Measurements from ENCODE around the gene KIRREL1.
A peak's percentile ranks its signal among the peaks of the same experiment; 100 is the strongest.

Gene KIRREL1

DNA sequence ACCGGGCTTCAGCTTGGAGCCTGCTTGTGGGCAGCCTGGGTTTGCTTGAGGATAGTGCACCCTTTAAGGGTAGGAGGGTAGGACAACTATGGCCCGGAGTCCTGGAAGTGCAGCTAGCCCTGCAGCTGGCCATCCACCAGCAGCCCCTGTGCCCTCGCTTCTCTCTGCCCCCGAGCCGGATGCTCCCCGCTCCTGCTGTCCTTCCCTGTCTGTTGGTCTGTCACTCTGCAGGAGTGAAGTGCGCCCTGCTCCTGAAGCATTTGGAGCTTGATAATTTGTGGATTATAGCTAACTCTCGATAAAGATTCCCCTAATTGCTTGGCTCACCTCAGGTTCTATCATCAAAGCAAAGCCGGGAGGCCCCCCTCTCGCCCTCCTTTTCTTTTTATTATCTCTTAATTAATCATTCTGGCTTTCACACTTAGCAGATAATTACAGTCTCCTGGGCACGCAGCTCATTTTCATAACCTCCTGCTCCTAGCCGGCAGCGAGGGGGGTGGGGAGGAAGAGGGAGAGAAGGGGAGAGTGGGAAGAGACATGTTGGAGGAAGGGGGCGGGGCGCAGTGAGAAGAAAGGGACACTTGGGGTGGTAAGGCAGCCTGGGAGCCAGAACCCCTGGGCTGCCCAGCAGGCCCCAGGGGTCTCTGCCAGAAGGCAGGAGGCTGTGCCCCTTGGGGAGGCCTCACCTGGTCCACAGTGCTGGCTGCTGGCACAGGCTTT is 14.4 kb downstream of the KIRREL1 start:
- DNase-seq = no peak

DNA sequence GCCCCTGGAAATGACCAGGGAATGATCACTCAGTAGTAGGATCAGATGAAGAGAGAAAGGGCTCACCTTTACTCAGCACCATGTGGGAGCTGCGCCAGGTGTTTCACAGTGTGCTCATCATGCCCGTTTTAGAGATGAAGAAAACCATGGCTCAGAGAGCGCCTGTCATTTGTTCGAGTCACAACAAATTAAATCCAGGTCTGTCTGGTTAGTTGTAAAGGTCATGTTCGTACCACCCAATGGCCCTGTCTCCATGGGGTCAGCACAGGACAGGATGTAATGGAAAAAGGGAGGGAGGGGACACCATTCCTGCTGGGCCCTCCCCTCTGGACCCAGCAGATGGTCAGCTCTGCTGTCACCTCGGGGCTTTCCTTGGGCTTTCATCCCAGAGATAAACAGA is 15.2 kb downstream of the KIRREL1 start:
- DNase-seq = no peak

DNA sequence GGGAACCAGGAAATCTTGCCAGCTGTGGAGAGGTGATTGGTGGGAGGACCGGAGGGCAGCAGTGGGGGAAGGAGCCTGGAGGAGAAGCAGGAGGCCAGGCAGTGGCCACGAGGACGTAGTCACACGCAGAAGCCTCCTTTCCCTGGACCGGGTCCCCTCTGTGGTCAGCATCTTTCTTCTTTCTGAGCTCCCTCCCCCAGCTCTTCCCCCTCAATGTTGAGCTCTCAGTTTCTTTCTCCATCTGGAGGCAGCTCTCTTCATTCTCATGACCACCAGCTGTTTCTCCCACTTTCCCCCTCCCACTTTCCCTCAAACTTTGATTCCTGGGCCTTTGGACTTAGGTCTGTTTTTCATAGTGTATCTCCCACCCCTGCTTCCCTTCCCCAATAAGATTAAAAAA is 18.3 kb downstream of the KIRREL1 start:
- no peak for DNase-seq

DNA sequence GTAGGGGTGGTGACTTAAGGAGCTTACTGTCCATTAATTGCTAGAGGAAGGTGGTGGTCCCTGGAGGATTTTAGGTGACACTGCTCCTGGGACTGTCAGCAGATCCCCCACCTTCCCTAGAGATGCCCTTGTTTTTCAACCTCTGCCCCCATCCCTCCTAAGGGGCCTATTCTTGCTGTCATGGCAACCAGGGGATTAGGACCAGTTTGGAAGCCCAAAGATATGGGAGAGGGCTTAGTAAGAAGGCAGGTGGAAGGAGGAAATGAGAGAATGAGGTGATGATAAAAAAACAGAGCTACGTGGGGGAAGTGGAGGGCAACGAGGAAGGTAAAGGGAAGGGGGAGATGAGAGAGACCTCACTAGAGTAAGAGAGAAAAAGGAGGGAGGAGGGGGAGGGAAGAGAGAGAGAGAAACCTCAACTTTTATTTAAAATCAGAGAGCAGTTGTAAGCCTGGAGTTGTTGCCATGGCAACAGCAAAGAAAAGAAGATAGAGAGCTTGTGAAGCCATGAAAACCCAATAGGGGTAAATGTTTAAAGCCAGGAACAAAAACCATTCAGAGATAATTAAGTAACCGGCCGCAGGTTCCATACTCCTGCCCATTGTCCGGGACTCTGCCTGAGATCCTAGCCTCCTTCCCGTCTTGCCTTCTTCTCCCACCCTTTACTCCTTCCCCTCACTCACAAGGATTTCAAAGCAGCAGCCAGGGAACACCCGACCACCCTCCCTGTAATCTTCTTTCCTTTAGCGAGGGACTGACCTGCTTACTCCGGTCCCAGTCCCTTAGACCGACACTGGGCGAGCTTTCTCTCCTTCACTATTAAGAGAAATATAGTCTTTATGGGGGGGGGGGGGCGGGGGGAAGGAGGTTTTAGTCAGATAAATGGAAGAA is 20.6 kb downstream of the KIRREL1 start:
- DNase-seq = no peak

DNA sequence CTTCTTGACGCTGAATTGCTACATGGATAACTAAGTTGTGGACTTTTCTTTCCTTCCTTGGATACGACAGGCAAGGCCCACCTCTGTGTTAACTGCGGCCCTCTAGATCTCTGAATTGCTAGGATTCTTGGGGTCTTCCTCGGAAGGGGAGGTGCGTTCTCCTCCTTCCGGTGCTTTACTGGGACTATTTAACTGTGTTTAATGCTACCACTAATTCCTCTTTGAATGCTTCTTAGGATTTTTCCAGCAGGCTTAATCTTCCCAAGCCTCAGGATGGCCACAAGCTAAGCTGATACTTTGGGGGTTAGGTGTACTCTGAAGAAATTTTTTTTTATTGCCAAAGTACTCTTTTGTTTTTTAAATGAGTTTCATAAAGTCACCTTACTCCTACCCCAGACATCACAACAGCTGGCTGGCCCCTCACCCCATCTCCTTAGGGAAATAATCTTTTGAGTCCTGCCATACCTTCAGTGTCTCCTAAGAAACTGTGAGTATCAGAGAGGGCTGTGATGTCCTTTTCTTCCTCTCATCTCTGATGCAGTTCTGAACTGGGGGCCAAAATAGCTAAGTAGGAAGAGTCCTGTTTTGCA is 21.4 kb downstream of the KIRREL1 start:
- no peak for DNase-seq

DNA sequence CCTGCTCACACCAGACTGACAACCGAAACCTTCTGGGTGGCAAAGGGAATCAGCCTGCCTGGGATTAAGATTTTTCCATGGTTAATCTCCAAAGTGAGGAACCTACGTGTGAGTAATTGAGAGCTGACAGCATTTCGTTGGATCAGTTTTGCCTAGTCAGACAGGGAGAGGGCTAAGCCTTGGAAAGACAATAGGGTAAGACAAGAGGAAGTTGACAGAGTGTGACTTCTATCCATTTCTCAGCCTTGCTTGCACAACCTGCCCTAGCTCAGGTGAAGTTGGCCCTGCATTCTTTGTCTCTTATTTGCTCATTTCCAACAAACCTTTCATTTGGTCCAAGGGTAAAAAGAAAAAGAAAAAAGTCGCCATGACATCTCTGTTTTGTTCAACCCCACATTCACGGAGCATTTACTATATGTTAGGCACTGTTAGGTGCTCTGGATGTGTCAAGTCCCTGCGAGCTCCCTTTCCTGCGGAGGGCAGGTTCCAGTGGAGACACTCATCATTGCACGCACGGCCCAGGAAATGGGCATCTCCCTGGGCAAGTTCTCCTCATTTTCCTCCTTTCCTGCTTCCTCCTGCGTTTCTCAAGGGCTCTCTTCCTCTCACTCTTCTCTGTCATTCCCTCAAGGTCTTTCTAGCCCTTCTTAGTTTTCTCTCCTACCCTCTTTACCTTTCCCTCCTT is 23.3 kb downstream of the KIRREL1 start:
- DNase-seq = no peak

DNA sequence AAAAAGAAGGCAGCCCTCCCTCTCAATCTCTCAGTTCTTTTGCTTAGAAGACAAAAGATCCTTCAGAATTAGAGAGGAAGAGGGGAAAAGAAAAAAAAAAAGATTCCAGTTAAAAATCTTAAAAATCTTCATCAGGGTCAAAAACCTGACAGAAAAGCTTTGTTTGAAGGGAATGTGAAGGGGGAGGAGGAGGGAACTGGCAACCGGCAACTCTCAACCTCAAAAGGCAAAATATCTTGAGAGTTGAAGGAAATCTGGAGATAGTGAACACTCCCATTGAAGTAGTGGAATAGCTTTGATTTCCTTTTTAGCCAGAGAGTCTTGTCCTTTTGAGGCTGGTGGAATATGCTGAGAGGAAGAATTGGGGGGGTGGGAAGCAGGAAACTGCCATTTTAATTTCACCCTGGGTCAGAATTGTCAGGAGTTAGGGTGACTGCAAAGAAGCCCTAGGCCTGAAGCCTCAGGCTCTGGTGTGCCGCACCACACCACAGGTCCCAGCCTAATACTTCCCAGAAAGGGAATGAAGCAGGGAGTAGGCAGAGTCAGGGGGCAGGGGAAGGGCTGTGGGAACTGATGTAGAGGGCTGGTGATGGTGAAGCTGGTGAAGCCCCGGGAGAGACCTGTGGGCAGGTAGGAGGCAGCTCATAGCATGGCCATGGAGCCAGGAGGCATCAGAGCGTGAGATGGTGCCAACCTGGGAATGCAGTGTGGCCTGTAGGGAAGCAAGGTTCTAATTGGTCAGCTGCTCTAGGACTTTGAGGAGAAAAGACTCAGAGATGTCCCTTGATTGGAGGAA is 24.6 kb downstream of the KIRREL1 start:
- no peak for DNase-seq

DNA sequence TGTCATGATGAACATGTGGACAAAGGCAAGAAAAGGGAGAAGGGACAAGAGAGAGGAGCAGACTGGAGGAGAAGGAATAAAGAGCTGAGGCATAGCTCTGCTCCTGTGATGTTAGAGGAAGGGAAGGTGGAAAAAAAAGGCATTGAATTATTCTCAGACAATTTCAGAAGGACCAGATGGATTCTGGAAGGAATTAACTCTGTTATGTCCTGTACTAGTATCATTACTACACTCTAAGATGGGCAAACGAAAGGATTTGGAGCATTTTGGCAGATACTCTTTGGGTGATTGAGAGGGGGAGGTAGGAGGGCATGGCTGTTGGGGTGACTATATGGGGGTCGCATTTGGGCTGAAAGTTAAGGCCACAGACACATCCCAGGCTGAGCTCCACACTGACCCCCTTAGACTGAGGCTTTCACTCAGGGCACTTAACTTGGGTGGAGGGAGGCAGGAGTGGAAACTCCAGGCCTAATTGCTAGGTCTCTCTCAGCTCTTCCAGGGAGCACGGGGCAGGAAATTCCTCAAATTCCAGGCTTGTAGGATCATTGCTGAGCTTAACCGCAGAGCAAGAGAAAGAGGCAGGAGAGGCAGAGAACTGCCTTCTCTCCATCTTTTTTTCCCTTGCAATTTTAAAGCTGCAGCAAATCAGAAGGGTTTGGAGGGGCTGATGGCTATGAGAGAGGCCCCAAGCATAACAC is 25.9 kb downstream of the KIRREL1 start:
- DNase-seq = peak; percentile 88

DNA sequence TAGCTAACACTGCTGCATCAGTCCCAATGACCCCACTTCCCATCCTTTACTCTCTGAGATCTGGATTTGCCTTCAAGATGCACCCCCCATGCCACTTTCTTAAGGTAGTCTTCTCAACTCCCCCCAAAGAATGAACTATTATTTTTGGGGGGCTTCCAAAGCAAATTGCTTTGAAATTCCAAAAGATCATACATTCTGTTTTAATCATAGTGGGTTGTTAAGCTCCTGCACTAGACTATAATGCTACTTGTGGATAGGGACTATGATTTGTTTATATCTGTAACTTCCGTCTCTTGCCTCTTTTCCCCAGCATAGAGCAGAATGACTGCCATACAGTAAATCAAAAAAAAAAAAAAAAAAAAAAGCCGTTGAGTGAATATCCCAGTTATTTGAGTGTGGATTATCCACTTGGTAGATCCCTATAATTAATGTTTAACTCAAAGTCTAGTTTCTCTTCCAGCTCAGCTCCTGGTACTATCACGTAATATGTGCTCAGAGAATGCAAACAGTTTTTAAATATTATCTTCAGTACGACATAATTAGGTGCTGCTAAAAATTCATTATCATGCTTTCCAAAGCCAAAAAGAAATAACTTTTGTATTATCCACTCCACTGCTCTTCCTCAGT is 26.9 kb downstream of the KIRREL1 start:
- DNase-seq = no peak

DNA sequence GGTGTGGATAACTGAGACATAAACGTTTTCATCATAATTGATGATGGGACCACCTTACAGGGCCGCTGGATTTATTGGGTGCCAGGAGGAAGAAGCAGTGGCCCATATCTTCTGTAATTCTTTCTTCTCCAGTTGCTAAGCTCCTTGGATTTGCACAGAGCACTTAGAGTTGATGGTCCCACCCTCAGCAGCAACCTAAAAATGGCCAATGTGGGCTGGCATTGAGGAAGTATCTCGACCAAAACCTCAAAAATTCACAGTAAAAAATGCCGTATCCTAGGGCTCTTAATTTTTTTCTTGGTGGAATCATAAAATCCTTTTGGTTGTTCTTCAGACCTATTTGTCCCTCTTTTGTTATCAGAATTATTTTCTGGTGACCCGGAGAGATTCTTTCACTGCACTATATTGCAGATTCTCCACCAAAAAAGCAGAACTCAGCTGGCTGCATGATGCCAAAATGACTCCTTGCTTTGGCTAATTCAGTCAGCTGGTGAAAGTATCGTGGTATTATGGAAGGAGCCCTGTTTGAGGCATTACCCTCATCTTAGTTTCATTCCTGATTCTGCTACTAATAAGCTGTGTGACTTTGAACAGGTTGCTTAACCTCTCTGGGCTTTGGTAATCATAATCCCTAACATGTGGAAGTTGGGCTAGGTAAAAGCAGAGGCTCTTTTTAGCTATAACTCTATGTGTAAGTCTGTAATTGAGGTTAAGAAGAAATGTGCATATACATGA is 27.6 kb downstream of the KIRREL1 start:
- DNase-seq = no peak

DNA sequence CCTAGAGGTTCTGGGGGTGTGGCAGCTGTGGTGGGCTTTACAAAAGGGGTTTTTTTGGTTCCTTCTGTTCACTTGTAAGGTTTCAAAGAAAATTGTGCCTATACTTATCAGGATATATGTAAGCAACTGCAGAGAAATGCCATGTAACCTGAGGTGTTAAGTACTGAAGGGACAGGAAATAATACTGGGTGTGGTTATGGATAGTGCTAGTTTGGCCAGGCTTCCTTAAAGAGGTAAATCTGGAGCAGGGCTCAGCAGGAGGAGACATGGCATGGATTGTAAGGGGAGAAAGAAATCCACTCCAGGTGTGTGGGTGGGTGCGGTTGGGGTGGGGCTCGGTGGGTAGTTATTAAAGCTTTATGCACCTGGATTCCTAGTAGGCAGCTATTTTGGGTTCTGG is 28.3 kb downstream of the KIRREL1 start:
- no peak for DNase-seq

DNA sequence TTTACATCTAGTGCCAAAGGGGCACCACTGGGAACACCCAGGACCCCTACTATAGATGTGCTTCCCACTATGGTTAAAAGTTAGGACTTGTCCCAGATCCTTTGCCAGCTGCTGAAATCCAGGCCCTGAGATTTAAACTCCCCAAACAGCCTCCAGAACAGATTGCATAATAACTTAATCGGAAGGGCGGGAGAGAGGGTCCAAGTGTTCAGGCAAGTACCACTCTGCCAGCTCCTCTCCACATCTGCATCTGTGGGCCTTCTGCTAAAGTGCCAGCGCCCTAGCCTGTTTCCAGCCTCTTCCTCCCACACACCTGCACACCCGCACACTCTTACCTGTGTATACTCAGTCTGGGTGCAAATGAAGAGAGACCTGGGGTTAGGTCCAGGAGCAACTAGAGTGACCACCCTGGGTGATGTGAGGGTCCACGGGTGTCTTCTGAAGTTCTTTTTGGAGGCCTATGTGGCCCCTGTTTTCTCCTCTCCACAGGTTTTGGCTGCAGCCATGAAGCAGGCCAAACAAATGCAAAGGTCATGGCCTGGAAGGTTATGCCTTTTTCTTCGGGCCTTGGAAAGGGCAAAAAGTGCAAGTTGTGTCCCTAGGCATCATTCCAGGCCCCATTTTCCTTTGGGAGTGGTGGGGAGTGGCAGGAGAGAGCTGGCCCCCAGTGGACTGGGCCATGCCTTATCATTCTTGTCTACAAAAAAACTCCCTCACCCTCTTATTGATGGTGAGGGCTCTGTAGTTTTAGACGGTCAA is 29.3 kb downstream of the KIRREL1 start:
- no peak for DNase-seq

DNA sequence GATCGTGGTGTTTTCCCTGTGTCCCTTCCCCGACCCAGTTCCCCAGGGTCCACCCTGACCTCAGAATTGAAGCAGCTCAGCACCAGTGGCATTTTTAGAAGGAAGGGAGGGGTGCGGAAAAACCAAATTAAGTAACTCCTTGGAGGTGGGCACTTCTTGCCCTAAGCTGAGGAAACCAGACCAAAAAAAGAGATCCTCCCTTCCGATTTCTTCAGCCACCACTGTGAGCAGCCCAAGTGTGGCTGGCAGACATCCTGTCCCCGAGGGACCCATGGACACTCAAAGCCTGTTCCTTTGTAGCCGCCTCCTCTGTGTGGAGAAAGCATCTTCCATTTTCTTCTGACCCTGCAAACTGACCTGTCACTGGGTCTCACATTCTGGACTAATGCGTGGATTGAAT is 31.3 kb downstream of the KIRREL1 start:
- DNase-seq = no peak

DNA sequence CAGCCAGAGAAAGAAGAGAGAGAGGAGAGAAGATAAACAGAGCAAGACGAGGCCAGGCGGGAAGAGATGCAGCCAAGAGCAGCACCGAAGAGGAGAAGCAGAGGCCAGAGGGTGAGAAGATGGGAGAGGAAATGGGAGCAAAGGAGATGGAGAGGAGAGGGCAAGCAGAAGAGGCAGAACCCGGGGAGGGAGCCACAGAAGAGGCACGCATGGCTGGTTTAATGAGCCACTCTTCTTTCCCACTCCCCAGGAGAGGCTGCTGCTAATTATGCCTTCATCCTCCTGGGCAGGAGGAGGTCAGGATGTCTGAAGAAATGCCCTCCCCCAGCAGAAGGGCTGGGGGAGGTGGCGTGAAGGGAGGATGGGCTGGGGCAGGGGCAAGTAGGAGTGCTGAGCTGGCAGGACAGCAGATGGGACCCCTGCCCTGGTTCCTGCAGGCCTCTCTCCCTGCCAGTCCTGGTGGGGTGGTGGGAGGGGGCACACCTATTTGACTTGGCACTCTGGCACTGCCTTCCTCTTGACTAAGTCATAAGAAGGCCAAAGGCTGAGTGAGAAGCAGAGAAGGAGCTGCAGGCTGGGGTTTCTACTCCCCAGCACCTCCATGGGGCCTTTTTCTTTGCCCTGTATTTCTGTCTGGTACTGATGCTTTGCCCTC is 32.3 kb downstream of the KIRREL1 start:
- DNase-seq = no peak

DNA sequence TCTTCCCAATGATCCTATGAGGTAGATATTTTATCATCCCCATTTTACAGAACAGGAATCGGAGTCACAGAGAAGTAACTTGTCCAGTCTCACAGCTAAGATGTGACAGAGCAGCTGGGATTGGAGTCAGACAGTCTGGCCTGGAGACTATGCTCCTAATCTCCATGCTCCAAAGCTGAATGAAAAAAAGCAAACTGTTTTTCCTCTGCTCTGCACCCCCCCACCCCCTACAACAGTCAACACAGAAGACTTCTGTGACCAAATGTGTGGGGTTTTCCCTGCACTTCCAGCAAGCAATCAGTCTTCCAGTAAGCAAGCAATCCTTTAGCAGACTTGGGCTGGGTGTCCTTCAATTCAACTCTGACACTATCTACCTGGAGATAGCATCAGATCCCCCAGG is 33.2 kb downstream of the KIRREL1 start:
- no peak for DNase-seq

DNA sequence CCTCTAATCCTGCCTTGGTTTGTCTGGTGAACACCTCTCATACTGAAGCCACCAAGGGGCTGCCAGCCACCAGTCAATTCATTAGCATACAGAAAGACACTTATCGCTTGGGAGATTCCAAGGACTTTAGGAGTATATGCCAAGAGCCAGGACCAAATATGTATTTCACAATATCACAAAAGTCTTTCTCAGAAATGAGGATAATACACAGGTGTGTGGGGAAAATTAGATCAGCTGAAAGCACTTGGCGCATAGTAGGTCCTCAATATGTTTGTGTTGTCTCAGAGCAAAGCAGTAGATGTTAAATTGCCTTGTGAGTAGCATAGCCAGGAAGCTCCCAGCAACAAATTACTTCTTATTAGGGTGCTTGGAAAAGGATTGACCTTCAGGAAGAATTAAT is 34.1 kb downstream of the KIRREL1 start:
- no peak for DNase-seq

DNA sequence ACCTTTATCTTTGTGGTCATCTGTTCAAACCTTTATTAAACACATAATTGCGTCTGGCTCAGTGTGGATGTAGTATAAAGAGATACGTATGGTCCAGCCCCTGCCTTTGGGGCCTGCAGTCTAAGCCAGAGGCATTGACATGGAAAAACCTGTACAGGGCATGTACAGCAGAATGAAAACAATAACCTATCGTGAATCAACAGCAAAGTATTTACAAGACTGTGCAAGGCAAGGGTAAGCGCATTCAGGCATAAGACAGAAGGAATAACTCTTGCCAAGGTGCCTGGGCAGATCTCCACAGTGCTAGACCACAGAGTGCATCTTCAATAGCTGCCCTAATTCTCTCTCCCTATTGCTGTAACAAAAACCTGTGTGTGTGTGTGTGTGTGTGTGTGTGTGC is 35.5 kb downstream of the KIRREL1 start:
- no peak for DNase-seq

DNA sequence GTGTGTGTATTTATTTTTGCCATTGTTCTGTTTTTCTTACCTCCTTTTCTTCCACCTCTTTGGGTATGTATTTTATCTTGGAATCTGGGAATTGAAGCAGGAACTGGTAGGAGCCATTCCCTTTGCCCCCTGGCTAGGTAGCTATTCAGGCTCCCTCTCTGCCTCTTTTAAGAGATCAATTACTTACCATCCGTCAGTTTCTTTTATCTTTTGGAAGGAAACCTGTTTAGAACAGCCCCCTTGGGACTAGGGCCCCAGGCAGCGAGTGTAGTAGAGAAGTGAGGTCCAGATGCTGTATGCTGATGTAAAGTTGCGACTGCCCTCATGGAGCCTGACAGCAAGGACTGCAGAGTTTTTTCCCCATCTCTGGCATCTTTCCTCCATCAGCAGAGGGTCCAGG is 41.6 kb downstream of the KIRREL1 start:
- DNase-seq = no peak

DNA sequence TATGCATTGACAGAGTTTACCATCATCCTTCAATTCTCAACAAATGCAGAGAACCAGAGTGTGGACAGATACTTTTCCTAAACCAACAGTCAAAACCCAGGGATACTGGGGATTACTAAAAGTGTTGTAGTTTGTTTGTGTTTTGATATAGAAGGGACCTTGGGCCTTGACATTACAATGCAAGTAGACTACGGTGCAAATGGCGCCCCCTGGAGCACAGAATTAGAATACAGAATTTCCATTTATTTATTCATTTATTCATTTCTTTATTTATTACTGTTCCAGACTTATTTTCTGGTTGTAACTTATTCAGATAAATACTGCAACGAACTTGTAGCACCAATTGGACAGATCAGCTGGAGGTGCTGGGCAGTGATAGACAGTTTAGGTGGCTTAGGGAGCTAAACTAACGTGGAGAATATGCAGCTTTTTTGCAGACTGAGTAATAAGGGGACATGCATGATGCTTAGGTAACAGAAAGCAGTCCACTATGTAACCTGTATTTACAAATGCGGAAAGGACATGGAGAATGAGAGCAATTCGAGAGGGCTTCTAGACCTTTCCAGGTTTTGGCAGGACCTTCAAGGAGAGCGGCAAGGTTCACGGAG is 42.6 kb downstream of the KIRREL1 start:
- no peak for DNase-seq

Data from amniotic stem cell (primary cell).